Bronchial epithelial cell (primary cell): ENCODE measurements around the gene NDUFB3. TPM values are rescaled to one million over a fixed set of nuclear protein-coding genes. Genes with fewer than 3 reads are reported as not detected.

Experiments
- DNase-seq: peaks from one replicate; pipeline ENCODE4 v3.0.0-alpha.2; 2010; ENCODE audit warnings: low read depth
- FAIRE-seq: peaks from 2 replicates; lab custom pipeline; 2011; peaks lifted over from hg19 to GRCh38; lab: Jason Lieb, UNC
- H3K27me3 ChIP-seq: 2 replicates; pipeline ENCODE4 v1.5.1; 2011; ENCODE audit warnings: low read length; ENCODE audit not compliant: control insufficient read depth, insufficient read depth
- H3K36me3 ChIP-seq: 2 replicates; pipeline ENCODE4 v1.5.1; 2011; ENCODE audit warnings: low read length; ENCODE audit not compliant: control insufficient read depth, insufficient read depth
- H3K4me3 ChIP-seq: 2 replicates; pipeline ENCODE4 v1.5.1; 2011; ENCODE audit warnings: mild to moderate bottlenecking, low read depth, low read length, control low read depth
- total RNA-seq: library from RNA; depleted of rRNA; stranded (reverse); fragments of >200 nt; gene quantifications from 2 replicates; pipeline ENCODE4 v1.2.1, GENCODE V29; 2014
- TF ChIP-seq, protein P1 (sequence below): IDR thresholded peaks from 2 replicates; pipeline ENCODE4 v1.5.1; 2011; ENCODE audit warnings: mild to moderate bottlenecking, moderate library complexity, low read length, control low read depth, inconsistent platforms; ENCODE audit not compliant: insufficient read depth, severe bottlenecking

NDUFB3 gene
- total RNA-seq, 1 donor from 2014 or later: 38.7 TPM

DNA sequence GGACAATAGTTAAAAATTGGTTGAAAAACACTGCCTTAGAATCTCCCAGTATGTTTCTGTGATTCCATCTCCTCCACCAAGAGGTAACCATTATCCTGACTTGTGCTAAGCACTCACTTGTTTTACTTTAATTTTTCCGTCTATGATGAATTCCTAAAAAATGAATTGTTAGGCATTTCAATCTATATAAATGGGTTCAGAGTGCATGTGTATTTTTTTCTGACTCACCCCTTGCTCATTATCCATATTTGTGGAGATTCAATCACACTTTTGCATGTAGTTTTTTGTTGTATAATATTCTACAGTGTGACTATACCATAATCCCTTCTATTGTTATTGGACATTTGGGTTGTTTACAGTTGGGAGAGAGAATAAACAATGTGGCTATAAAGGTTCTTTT, 1.3 kb downstream of the NDUFB3 start:
- H3K4me3 ChIP-seq: no peak overlapping the region
- H3K27me3 ChIP-seq: no peaks in the 10 kb centered on the region
- H3K36me3 ChIP-seq: no peaks in the 10 kb centered on the region
- FAIRE-seq (no peak), DNase-seq (peak; percentile 23)
- TF ChIP-seq, protein P1, sequence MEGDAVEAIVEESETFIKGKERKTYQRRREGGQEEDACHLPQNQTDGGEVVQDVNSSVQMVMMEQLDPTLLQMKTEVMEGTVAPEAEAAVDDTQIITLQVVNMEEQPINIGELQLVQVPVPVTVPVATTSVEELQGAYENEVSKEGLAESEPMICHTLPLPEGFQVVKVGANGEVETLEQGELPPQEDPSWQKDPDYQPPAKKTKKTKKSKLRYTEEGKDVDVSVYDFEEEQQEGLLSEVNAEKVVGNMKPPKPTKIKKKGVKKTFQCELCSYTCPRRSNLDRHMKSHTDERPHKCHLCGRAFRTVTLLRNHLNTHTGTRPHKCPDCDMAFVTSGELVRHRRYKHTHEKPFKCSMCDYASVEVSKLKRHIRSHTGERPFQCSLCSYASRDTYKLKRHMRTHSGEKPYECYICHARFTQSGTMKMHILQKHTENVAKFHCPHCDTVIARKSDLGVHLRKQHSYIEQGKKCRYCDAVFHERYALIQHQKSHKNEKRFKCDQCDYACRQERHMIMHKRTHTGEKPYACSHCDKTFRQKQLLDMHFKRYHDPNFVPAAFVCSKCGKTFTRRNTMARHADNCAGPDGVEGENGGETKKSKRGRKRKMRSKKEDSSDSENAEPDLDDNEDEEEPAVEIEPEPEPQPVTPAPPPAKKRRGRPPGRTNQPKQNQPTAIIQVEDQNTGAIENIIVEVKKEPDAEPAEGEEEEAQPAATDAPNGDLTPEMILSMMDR: no peak

DNA sequence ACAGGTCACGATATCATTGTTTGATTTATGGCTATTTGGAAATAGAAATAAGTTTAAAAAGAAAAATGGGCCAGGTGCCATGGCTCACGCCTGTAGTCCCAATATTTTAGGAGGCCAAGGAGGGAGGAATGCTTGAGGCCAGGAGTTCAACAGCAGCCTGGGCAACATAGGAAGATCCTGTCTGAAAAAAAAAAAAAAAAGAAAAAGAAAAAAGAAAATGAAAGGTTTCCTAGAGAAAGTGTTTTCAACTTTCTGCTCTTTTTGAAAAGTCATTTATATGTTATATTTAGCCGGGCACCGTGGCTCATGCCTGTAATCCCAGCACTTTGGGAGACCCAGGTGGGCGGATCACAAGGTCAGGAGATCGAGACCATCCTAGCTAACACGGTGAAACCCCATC, 3.2 kb downstream of the NDUFB3 start:
- TF ChIP-seq, protein P1: no peak
- H3K36me3 ChIP-seq: no peaks in the 10 kb centered on the region
- no peaks in the 10 kb centered on the region for H3K27me3 ChIP-seq
- FAIRE-seq (no peak), DNase-seq (no peak)
- H3K4me3 ChIP-seq: no peak overlapping the region

DNA sequence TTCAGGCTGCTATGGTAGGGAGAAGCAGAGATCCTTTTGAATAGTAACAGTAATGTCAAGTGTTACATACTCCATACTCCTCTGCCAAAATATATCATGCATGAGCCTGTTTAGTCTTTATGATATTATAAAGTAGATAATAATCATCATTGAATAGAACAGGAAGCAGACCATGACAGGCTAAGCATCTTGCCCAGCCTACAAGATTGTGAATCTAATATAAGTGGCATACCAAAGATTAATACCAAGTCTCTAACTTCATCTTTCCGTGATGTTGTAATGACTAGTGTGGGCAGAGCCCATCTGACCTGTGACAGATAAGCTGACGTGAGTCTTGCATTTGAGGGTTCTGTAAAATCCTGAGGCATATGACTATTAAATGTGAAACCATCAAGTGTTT, 13.1 kb downstream of the NDUFB3 start:
- no peak for DNase-seq
- Histone ChIP-seq H3K36me3 (peaks cover 6% of the 10 kb centered on the region), H3K4me3 (no peak overlapping the region), H3K27me3 (no peaks in the 10 kb centered on the region)
- no peak for FAIRE-seq
- TF ChIP-seq, protein P1: no peak

DNA sequence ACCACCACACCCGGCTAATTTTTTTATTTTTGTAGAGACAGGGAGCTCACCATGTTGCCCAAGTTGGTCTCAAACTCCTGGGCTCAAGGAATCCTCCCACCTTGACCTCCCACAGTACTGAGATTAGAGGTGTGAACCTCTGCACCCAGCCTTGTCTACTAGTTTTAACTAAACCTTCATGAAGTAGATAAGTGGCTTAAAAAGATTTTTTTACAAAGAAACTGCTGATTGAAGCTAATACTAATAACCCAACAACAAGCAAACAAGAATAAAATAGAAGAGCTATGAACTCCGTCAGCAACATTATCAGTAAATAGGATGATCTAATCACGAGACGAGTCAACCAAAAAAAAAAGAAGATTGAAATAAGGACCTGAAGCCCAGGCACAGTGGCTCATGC, 18.8 kb downstream of the NDUFB3 start:
- no peak overlapping the region for H3K4me3 ChIP-seq
- H3K36me3 ChIP-seq: no peaks in the 10 kb centered on the region
- TF ChIP-seq, protein P1: no peak
- DNase-seq: no peak
- H3K27me3 ChIP-seq: no peaks in the 10 kb centered on the region
- FAIRE-seq: no peak

DNA sequence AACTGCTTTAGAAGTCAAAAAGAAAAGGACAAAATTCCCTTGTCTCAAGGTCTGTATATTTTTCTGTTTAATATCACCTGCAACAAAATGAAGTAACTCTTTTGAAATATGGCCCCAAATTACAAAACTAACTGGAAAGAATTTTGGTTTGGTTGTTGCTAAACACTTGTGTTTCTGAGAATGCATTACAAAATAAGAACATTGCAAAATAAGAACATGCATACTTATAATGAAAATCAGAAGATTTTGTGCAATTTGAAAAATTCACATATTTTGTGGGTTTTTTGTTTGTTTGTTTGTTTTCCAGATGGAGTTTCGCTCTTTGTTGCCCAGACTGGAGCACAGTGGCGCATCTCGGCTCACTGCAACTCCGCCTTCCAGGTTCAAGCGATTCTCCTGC, 21.8 kb downstream of the NDUFB3 start:
- H3K27me3 ChIP-seq: no peaks in the 10 kb centered on the region
- no peak overlapping the region for H3K4me3 ChIP-seq
- H3K36me3 ChIP-seq: no peaks in the 10 kb centered on the region
- DNase-seq (no peak), FAIRE-seq (no peak)
- TF ChIP-seq, protein P1: no peak

DNA sequence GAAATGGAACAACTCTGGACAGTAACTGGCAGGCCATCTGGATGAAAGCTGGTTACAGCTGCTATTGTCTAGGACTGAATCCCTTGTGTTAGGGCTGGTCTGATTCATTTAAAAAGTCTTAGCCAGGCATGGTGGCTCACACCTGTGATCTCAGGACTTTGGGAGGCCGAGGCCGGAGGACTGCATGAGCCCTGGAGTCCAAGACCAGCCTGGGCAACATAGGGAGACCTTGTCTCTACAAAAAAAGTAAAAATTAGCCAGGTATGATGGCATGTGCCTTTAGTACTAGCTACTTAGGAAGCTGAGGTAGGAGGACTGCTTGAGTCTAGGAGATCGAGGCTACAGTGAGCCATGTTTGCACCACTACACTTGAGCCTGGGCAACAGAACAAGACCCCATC, 28.7 kb downstream of the NDUFB3 start:
- FAIRE-seq (no peak), DNase-seq (no peak)
- H3K36me3 ChIP-seq: no peaks in the 10 kb centered on the region
- no peak overlapping the region for H3K4me3 ChIP-seq
- H3K27me3 ChIP-seq: no peaks in the 10 kb centered on the region
- TF ChIP-seq, protein P1: no peak
